ENCODE measurements around the gene CEP128.
"Not testable (repeated sequence)": the region's sequence is repeated elsewhere in the genome, so short reads cannot be mapped to it uniquely, and the experiment has no call there.

CEP128 gene

GRCh38 chr14:80951491-80951890 is 10.0 kb upstream of the CEP128 start:
- no peak for DNase-seq

DNA sequence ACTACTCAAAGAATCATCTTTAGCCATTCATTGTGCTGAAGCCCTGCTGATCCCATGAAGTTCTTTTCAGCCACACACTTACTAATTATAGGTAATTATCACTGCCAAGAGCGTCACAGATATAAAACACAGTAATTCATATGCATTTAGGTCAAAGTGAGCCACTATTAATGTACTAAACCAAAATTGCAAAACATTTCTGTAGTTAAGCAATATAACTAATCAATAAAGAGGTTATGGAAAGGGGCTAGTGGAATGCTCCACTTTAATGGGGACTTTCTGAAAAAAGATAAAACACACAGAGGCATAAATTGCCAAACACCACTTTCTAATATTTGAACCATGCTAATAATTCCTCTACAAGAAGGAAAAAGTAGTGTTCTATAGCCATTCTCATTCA is 6.8 kb upstream of the CEP128 start:
- no peak for DNase-seq

DNA sequence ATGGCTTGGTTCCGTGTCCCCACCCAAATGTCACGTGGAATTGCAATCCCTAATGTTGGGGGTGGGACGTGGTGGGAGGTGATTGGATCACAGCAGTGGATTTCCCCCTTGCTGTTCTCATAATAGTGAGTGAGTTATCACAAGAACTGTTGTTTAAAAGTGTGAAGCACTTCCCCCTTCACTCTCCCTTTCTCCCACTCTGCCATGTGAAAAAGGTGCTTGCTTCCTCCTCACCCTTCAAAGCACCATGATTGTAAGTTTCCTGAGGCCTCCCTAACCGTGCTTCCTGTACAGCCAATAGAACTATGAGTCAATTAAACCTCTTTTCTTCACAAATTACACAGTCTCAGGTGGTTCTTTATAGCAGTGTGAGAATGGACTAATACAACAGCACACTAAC is 5.3 kb upstream of the CEP128 start:
- DNase-seq: no peak

- DNase-seq: no peak
Observed at GRCh38 chr14:80946187-80946586, 4.6 kb upstream of the CEP128 start.

DNA sequence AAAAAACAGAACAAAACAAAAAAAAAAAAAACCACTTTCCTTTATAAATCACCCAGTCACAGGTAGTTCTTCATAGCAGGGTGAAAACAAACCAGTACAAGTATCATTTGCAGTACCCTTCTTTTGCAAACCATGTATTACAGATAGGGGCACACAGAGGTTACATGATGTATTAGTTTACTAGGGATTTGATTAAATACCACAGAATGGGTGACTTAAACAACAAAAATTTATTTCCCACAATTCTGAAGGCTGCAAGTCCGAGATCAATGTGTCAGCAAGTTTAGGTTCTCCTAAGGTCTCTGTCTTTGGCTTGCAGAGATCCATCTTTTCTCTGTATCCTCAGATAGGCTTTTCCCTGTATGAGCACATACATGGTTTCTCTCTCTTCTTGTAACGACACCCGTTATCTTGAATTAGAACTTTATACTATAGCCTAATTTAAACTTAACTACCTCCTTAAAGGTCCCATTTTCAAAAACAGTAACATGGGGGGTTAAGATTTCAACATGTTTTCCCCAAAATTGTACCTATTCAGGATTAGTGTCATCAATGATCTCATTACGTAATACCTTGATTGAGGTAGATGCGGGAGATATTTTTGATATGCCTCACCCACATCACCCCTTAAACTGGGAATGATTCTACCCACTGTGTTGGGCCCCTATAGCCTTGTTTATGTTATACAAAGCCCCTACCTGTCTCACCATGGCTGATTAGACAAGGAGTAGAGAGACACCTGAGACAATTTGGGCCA is 3.5 kb upstream of the CEP128 start:
- no peak for DNase-seq

GRCh38 chr14:80942191-80942600 is 658 bp upstream of the CEP128 start:
- DNase-seq: no peak

DNA sequence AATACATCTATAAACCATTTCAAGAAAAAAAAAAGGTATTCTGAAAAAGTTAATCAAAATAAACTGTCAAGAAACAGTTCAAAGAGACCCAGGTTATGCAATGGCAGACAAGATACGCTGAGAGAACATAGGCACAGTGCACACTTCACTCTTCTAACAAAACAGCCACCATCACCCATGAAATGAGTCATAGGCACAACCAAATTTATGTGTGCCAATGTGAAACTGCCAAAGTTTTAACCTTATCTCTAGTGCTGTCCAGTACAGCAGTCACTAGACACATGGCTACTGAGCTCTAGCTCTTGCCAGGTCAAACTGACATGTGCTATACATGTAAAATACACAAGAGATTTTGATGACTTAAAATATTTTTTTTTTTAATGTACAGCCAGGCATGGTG is 1.4 kb downstream of the CEP128 start:
- no peak for DNase-seq

GRCh38 chr14:80933686-80934085 is 7.9 kb downstream of the CEP128 start:
- no peak for DNase-seq

- DNase-seq: no peak
Observed at GRCh38 chr14:80933282-80933681, 8.3 kb downstream of the CEP128 start.

DNA sequence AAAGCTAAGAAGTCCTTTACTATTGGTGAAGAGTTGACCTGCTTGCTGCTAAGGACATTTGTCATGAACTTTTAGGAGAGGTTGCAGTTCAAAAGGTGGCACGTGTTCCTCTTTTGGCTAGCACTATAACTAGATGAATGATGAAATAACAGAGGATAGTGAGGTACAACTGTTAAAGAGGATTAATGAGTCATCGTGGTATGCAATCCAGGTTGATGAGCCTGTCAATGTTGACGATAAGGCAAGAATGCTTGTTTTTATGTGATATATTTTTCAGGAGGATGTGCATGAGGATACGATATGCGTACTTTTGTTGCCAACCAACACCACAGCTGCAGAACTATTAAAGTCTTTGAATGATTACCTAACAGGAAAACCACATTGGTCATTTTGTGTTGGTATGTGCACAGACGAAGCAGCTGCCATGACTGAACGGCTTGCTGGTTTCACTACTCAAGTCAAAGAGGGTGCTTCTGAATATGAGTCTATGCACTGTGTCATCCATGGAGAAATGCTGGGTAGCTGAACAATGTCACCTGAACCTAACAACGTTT is 10.6 kb downstream of the CEP128 start:
- no peak for DNase-seq

GRCh38 chr14:80930095-80930494 is 11.4 kb downstream of the CEP128 start:
- DNase-seq: no peak

DNA sequence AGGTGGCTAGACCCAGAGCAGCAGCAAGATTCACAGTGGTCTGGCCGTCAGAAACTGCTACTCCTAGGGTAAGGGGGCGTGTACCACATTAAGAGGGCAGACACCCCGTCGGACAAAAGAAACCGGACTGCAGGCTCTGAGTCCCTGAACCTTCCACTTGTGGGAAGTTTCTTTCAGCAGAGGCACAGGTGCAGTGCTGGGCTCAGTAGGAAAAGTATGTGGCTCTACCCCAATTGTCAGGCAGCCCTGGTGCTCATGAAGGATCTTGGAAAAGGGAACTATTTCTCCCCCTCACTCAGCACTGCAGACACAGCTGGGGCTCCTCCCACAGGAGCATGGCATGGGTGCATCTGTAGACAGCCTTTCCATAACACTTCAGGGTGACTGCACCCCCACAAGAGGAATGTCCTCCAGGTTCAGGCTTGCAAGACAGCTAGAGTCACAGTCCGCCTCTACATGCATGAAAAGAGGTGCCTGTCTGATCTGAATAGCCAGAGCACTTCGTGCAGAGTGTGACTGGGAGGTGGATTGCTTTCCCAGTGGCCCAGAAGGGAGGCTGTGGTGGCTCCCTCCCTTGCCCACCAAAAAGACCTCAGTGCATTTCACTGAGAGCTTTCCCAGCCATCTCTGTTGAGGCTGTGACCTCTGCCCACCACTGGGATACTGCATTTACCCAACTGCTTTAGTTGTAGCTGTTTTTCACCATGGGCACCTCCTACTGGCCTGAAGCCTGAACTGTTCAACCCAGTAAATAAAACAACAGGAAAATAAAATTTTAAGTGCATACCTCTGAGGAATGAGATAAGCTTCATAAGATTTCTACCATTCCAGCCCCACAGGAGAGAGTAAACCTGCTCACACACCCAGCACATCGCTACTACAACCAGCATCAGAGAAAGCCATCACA is 14.2 kb downstream of the CEP128 start:
- no peak for DNase-seq

DNA sequence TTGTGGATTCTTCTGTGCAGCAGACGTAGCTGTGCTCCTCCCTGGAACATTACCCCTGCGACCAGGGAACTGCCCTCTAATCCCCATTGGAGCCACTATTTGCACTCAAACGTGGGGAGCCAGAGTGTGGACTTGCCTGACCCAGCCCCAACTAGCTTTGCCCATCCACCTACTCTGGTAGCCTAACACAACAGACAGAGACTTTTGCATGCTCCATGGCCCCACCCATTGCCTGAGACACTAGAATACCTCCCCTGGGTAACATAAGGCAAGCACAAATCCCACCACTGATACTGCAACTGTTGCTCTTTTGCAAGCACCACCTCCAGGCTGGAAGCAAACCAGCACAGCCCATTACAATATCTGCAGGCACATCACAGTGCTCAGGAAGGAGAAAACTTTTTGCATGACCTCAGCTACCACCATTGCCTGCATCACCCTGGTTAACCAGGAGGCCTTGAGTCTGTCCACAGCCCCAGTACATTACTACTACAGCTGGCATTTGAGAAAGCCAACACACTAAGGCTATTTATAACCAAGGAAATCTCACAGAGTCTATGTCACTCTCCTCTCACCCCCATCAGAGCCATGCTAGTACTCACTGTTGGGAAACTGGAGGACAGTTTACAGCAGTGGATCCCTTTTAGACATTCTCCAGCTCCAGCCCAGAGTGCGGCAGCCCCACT is 15.0 kb downstream of the CEP128 start:
- no peak for DNase-seq

DNA sequence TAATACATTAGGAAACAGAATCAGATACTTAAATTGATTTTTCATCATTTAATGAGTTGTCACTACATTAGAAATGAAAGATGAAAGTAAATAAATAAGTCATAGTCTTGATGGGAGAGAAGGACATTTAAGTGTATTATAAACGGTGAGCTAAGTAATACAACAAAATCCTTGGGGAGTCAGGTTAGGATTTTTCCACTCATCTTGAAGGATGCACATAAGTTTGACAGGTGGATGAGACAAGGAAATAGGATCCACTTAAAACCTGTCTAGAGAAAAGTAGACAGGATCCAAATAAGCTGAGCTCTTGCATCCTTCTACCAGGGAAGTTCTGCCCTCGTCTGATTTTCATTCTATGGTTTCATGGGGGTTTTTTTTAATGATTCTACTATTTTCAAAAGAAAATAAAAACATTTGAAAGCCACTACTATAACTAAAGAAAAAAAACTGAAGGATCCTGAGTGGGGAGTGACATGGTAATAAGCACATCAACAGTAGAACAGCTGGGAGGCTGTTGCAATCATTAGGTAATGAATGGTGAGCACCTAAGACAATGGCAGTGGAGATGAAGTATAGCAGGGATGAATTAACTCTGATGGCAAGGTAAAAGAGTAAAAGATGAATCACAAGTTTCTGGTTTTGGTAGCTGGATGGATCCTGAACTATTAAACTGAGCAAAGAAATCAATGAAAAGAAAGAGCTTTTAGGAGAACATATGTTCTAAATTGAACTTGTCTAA is 17.0 kb downstream of the CEP128 start:
- no peak for DNase-seq

DNA sequence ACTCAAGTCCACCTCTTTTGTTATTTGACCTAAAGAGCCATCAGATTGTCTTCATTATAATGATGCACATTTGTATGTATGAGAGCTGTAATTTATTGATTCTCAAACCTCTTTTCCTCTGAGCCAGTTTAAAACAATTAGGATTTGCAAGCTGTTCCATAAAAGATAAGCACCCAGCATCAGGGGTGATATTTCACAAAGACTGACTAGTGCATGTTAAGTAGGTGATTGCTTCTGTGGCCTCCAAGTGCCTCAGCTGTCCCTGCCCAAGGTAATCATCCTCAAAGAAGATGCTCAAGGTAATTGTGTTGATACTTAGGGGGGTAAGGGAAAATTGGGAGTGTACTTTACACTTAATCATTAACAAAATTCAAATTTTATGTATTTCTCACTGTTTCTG is 18.2 kb downstream of the CEP128 start:
- no peak for DNase-seq

DNA sequence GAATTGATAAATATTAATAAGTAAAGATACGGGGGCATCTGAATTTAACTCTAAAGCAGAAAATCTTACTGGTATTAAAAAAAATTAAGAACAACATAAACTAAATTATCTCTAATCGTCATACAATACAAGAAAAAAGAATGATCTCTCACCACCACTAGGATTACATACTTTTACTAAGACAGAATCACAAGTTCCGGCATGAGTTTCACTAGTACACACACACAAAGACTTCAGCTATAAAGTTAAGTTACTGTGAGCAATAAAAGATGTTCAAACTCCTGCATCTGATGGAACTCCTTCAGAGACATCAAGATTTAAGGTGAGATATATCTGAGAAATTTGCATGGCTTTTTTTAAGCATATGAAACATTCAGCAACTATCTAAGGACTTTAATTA is 21.9 kb downstream of the CEP128 start:
- no peak for DNase-seq

DNA sequence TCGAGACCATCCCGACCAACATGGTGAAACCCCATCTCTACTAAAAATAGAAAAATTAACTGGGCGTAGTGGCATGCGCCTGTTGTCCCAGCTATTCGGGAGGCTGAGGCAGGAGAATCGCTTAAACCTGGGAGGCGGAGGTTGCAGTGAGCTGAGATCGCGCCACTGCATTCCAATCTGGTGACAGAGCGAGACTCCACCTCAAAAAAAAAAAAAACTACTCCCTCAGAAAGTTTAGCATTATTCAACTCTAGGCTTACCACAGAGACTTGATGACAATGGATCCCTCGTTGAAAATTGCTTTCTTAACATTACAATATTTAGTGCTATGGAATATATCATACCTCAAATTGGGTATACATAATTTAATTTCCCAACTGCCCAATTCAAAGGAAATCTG is 29.5 kb downstream of the CEP128 start:
- not testable (repeated sequence) for DNase-seq

GRCh38 chr14:80906946-80907345 is 34.6 kb downstream of the CEP128 start:
- no peak for DNase-seq

GRCh38 chr14:80906336-80906735 is 35.2 kb downstream of the CEP128 start:
- DNase-seq: no peak

DNA sequence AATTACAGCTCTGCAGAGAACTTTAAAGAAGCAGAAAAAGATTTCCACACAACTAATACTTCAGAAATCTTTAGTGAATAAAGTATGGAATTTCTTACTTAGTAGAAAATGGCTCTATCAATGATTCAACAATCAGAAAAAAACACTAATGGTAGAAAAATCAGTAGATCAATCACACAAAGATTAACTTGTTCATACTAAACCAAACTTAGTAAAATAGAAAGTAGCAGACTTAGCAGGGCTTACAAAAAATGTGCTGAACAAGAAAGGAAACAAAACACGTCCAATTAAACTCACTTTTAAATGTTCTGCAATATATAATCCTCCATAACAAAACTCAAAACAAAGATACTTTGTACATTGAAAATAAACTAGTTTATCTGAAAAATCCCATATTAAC is 38.9 kb downstream of the CEP128 start:
- no peak for DNase-seq

- DNase-seq: no peak
Observed at GRCh38 chr14:80901822-80902221, 39.7 kb downstream of the CEP128 start.

DNA sequence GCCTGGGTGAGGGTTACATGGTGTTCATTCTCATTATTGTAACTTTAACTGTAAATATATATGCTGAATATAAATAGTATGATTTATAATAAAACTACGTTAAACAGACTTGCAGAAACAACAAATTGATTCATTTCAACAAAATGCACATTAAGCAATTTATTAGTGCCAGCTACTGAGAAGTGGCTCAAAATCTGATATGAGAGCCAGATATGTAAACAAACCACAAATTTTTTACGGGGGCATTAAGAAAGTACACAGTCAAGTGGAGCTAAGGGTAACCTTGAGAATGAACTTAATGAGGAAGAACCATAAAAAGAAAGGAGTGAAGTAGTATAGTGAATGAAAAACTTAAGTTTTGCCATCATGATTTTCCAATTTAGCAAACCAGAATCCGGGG is 40.3 kb downstream of the CEP128 start:
- DNase-seq: no peak

GRCh38 chr14:80872645-80873044 is 68.9 kb downstream of the CEP128 start:
- no peak for DNase-seq

All from NCI-H510A (cell line).